Activated T-helper 1 cell treated with anti-CD3 and anti-CD28 coated beads, Interleukin-12 subunit alpha, Interleukin-12 subunit beta, Interleukin-2, Interleukin-4 antibody, amounts not matched to agents 30 ng/mL and 10 ng/mL and 1 ng/mL, durations not matched to agents 14 hours and 24 hours and 36 hours (primary cell): ENCODE measurements around the gene MRS2. TPM values are rescaled to one million over a fixed set of nuclear protein-coding genes. Genes with fewer than 3 reads are reported as not detected.
"Not testable (repeated sequence)": the region's sequence is repeated elsewhere in the genome, so short reads cannot be mapped to it uniquely, and the experiment has no call there.

Experiments used
- DNase-seq: peaks from one replicate; pipeline ENCODE4 v3.0.0; 2021; ENCODE audit warnings: low spot score
- H3K27ac Mint-ChIP-seq: one replicate; pipeline ENCODE4 v1.8.0; 2021; ENCODE audit warnings: mild to moderate bottlenecking, mixed read lengths
- H3K27me3 Mint-ChIP-seq: one replicate; pipeline ENCODE4 v1.8.0; 2022; ENCODE audit warnings: mild to moderate bottlenecking, moderate library complexity, mixed read lengths; ENCODE audit not compliant: insufficient read depth
- H3K36me3 Mint-ChIP-seq: one replicate; pipeline ENCODE4 v1.8.0; 2021; ENCODE audit warnings: low read depth, mixed read lengths
- H3K4me1 Mint-ChIP-seq: one replicate; pipeline ENCODE4 v1.8.0; 2021; ENCODE audit warnings: low read depth, mixed read lengths
- H3K4me3 Mint-ChIP-seq: one replicate; pipeline ENCODE4 v1.8.0; 2021; ENCODE audit warnings: mild to moderate bottlenecking, moderate library complexity, mixed read lengths
- H3K9me3 Mint-ChIP-seq: one replicate; pipeline ENCODE4 v1.8.0; 2021; ENCODE audit warnings: mixed read lengths
- intact Hi-C: fragments of 100-400 bp; cut with micrococcal nuclease; formaldehyde crosslinking; loops from one replicate; pipeline ENCODE4 v1.15.1; 2024
- total RNA-seq: library from RNA; stranded (reverse); gene quantifications from 2 replicates; pipeline ENCODE4 v1.2.3, GENCODE V29; 2022

MRS2 gene
- total RNA-seq, 1 donor from 2014 or later: 30.3 TPM

- H3K27me3 Mint-ChIP-seq: peaks cover 18% of the 10 kb centered on the region
- no peak for DNase-seq
- H3K36me3 Mint-ChIP-seq: peaks cover 2% of the 10 kb centered on the region
- no peak overlapping the region for H3K27ac Mint-ChIP-seq
- H3K4me1 Mint-ChIP-seq: no peaks in the 10 kb centered on the region
- intact Hi-C loops: no loop called here
- no peaks in the 10 kb centered on the region for H3K9me3 Mint-ChIP-seq
- no peak overlapping the region for H3K4me3 Mint-ChIP-seq
These were observed 5.9 kb upstream of the MRS2 start for GRCh38 chr6:24396824-24397223.

GRCh38 chr6:24397631-24398030 lies 5.1 kb upstream of the MRS2 start:
- Mint-ChIP-seq H3K27me3 (peaks cover 18% of the 10 kb centered on the region), H3K9me3 (no peaks in the 10 kb centered on the region), H3K36me3 (peaks cover 2% of the 10 kb centered on the region), H3K4me1 (no peaks in the 10 kb centered on the region), H3K4me3 (no peak overlapping the region), H3K27ac (no peak overlapping the region)
- DNase-seq: no peak
- intact Hi-C loops: no loop called here

GRCh38 chr6:24400045-24401039 lies 2.4 kb upstream of the MRS2 start:
- H3K9me3 Mint-ChIP-seq, H3K4me3 Mint-ChIP-seq, H3K27ac Mint-ChIP-seq, DNase-seq, intact Hi-C loops: not testable (repeated sequence)
- H3K4me1 Mint-ChIP-seq: peaks cover 21% of the 10 kb centered on the region
- peaks cover 18% of the 10 kb centered on the region for H3K27me3 Mint-ChIP-seq
- peaks cover 15% of the 10 kb centered on the region for H3K36me3 Mint-ChIP-seq

GRCh38 chr6:24401458-24401857 lies 1.3 kb upstream of the MRS2 start:
- no peaks in the 10 kb centered on the region for H3K9me3 Mint-ChIP-seq
- H3K4me3 Mint-ChIP-seq: no peak overlapping the region
- H3K27ac Mint-ChIP-seq: no peak overlapping the region
- intact Hi-C loops: no loop called here
- DNase-seq: no peak
- peaks cover 24% of the 10 kb centered on the region for H3K4me1 Mint-ChIP-seq
- H3K36me3 Mint-ChIP-seq: peaks cover 19% of the 10 kb centered on the region
- peaks cover 17% of the 10 kb centered on the region for H3K27me3 Mint-ChIP-seq

GRCh38 chr6:24403501-24403824 lies 727 bp downstream of the MRS2 start:
- no peaks in the 10 kb centered on the region for H3K9me3 Mint-ChIP-seq
- H3K27me3 Mint-ChIP-seq: peaks cover 10% of the 10 kb centered on the region
- peaks cover 19% of the 10 kb centered on the region for H3K36me3 Mint-ChIP-seq
- peak overlapping the region; percentile 82 for H3K27ac Mint-ChIP-seq
- H3K4me1 Mint-ChIP-seq: peaks cover 24% of the 10 kb centered on the region
- intact Hi-C loops: no loop called here
- H3K4me3 Mint-ChIP-seq: peak overlapping the region; percentile 96
- no peak for DNase-seq

GRCh38 chr6:24405262-24405661 lies 2.5 kb downstream of the MRS2 start:
- no peak for DNase-seq
- H3K27me3 Mint-ChIP-seq: peaks cover 3% of the 10 kb centered on the region
- no peaks in the 10 kb centered on the region for H3K9me3 Mint-ChIP-seq
- intact Hi-C loops: loop anchor here (2.0 kb wide), 1 partner anchor 44 kb away; no protein-coding TSS in a partner anchor
- no peak overlapping the region for H3K27ac Mint-ChIP-seq
- H3K36me3 Mint-ChIP-seq: peaks cover 19% of the 10 kb centered on the region
- no peak overlapping the region for H3K4me3 Mint-ChIP-seq
- peaks cover 24% of the 10 kb centered on the region for H3K4me1 Mint-ChIP-seq

GRCh38 chr6:24408719-24409410 lies 6.1 kb downstream of the MRS2 start:
- H3K9me3 Mint-ChIP-seq: no peaks in the 10 kb centered on the region
- peaks cover 16% of the 10 kb centered on the region for H3K4me1 Mint-ChIP-seq
- peaks cover 28% of the 10 kb centered on the region for H3K36me3 Mint-ChIP-seq
- H3K27ac Mint-ChIP-seq: no peak overlapping the region
- intact Hi-C loops: no loop called here
- H3K27me3 Mint-ChIP-seq: no peaks in the 10 kb centered on the region
- DNase-seq: no peak
- no peak overlapping the region for H3K4me3 Mint-ChIP-seq

GRCh38 chr6:24410622-24411021 lies 7.9 kb downstream of the MRS2 start:
- Mint-ChIP-seq H3K27me3 (no peaks in the 10 kb centered on the region), H3K4me3 (no peak overlapping the region), H3K4me1 (no peaks in the 10 kb centered on the region), H3K9me3 (no peaks in the 10 kb centered on the region), H3K36me3 (peaks cover 23% of the 10 kb centered on the region), H3K27ac (no peak overlapping the region)
- no peak for DNase-seq
- intact Hi-C loops: no loop called here

GRCh38 chr6:24412294-24412693 lies 9.6 kb downstream of the MRS2 start:
- Mint-ChIP-seq H3K4me3 (no peak overlapping the region), H3K27me3 (no peaks in the 10 kb centered on the region), H3K36me3 (peaks cover 25% of the 10 kb centered on the region), H3K9me3 (no peaks in the 10 kb centered on the region), H3K4me1 (no peaks in the 10 kb centered on the region), H3K27ac (no peak overlapping the region)
- intact Hi-C loops: no loop called here
- DNase-seq: no peak

- DNase-seq, H3K9me3 Mint-ChIP-seq, H3K4me1 Mint-ChIP-seq, H3K27ac Mint-ChIP-seq, intact Hi-C loops, H3K4me3 Mint-ChIP-seq, H3K27me3 Mint-ChIP-seq: not testable (repeated sequence)
- H3K36me3 Mint-ChIP-seq: peaks cover 31% of the 10 kb centered on the region
These were observed 11.8 kb downstream of the MRS2 start for GRCh38 chr6:24414531-24414930.

GRCh38 chr6:24415753-24416152 lies 13.0 kb downstream of the MRS2 start:
- H3K9me3 Mint-ChIP-seq: no peaks in the 10 kb centered on the region
- intact Hi-C loops: no loop called here
- DNase-seq: no peak
- no peak overlapping the region for H3K27ac Mint-ChIP-seq
- peaks cover 38% of the 10 kb centered on the region for H3K36me3 Mint-ChIP-seq
- H3K4me1 Mint-ChIP-seq: no peaks in the 10 kb centered on the region
- H3K27me3 Mint-ChIP-seq: no peaks in the 10 kb centered on the region
- no peak overlapping the region for H3K4me3 Mint-ChIP-seq

- Mint-ChIP-seq H3K9me3 (no peaks in the 10 kb centered on the region), H3K36me3 (peaks cover 41% of the 10 kb centered on the region)
These were observed 16.8 kb downstream of the MRS2 start for GRCh38 chr6:24419526-24419925.

GRCh38 chr6:24425091-24425490 lies 22.4 kb downstream of the MRS2 start:
- intact Hi-C loops: no loop called here
- Mint-ChIP-seq H3K27ac (no peak overlapping the region), H3K9me3 (no peaks in the 10 kb centered on the region), H3K4me1 (no peaks in the 10 kb centered on the region), H3K4me3 (no peak overlapping the region), H3K27me3 (no peaks in the 10 kb centered on the region), H3K36me3 (peaks cover 32% of the 10 kb centered on the region)
- no peak for DNase-seq

More at GRCh38 chr6:24419526-24419925, 16.8 kb downstream of the MRS2 start:
- Mint-ChIP-seq H3K4me1 (no peaks in the 10 kb centered on the region), H3K27ac (no peak overlapping the region), H3K4me3 (no peak overlapping the region), H3K27me3 (no peaks in the 10 kb centered on the region)
- intact Hi-C loops: no loop called here
- DNase-seq: no peak
